GM23338 (cell line): Measurements from ENCODE around the gene AKR1E2. TPM values are rescaled to one million over a fixed set of nuclear protein-coding genes. Genes with fewer than 3 reads are reported as not detected.
"Not testable (repeated sequence)": the region's sequence is repeated elsewhere in the genome, so short reads cannot be mapped to it uniquely, and the experiment has no call there.

Experiments used
- ATAC-seq: fragments of 200-7000 bp; cut with Tn5 transposase; 3 replicates; pipeline ENCODE4 v1.9.1; 2020
- DNase-seq: peaks from one replicate; pipeline ENCODE4 v3.0.0-alpha.2; 2015; ENCODE audit warnings: low spot score
- H2AFZ ChIP-seq: fragments of 200-600 bp; sonication (generic); 2 replicates; pipeline ENCODE4 v1.8.0; 2016; ENCODE audit warnings: antibody characterized with exemption, mild to moderate bottlenecking, moderate library complexity
- H3F3A ChIP-seq: fragments of 200-600 bp; sonication (generic); replicated peaks from 2 replicates; pipeline ENCODE4 v1.8.0; 2017; ENCODE audit warnings: antibody characterized with exemption, mixed run types, low read depth
- H3K27ac ChIP-seq: fragments of 200-600 bp; sonication (generic); 2 replicates; pipeline ENCODE4 v1.6.1; 2016; ENCODE audit warnings: low read depth
- H3K27me3 ChIP-seq: fragments of 200-600 bp; sonication (generic); 2 replicates; pipeline ENCODE4 v1.8.0; 2016; ENCODE audit warnings: mild to moderate bottlenecking, mixed run types, moderate library complexity; ENCODE audit not compliant: insufficient read depth
- H3K36me3 ChIP-seq: fragments of 200-600 bp; sonication (generic); 2 replicates; pipeline ENCODE4 v1.8.0; 2016; ENCODE audit warnings: mild to moderate bottlenecking; ENCODE audit not compliant: insufficient read depth
- H3K4me1 ChIP-seq: fragments of 200-600 bp; sonication (generic); 2 replicates; pipeline ENCODE4 v1.8.0; 2016; ENCODE audit warnings: mild to moderate bottlenecking, moderate library complexity; ENCODE audit not compliant: insufficient read depth
- H3K4me2 ChIP-seq: fragments of 200-600 bp; sonication (generic); 2 replicates; pipeline ENCODE4 v1.7.1; 2017; ENCODE audit warnings: mixed run types
- H3K4me3 ChIP-seq: fragments of 200-600 bp; sonication (generic); 2 replicates; pipeline ENCODE4 v1.6.1; 2016; ENCODE audit warnings: mixed run types
- H3K79me2 ChIP-seq: fragments of 200-600 bp; sonication (generic); replicated peaks from 2 replicates; pipeline ENCODE4 v1.8.0; 2017; ENCODE audit warnings: mild to moderate bottlenecking; ENCODE audit not compliant: insufficient read depth
- H3K9me2 ChIP-seq: fragments of 200-600 bp; sonication (generic); 2 replicates; pipeline ENCODE4 v1.8.0; 2017; ENCODE audit not compliant: insufficient read depth
- H4K20me1 ChIP-seq: fragments of 200-600 bp; sonication (generic); replicated peaks from 2 replicates; pipeline ENCODE4 v1.8.0; 2017; ENCODE audit warnings: mild to moderate bottlenecking; ENCODE audit not compliant: insufficient read depth
- H3K27ac Mint-ChIP-seq: 2 replicates; pipeline ENCODE4 v1.8.0; 2020; ENCODE audit warnings: inconsistent platforms, mild to moderate bottlenecking, moderate library complexity, mixed read lengths
- H3K27me3 Mint-ChIP-seq: 3 replicates; pipeline ENCODE4 v1.8.0; 2022; ENCODE audit warnings: low read depth, mild to moderate bottlenecking, moderate library complexity, mixed read lengths, inconsistent platforms; ENCODE audit not compliant: insufficient read depth, poor library complexity
- H3K36me3 Mint-ChIP-seq: 3 replicates; pipeline ENCODE4 v1.8.0; 2021; ENCODE audit warnings: low read depth, mild to moderate bottlenecking, inconsistent platforms, moderate library complexity, mixed read lengths
- H3K4me1 Mint-ChIP-seq: 3 replicates; pipeline ENCODE4 v1.8.0; 2020; ENCODE audit warnings: mild to moderate bottlenecking, inconsistent platforms, mixed read lengths
- H3K4me3 Mint-ChIP-seq: 3 replicates; pipeline ENCODE4 v1.8.0; 2021; ENCODE audit warnings: moderate library complexity, mild to moderate bottlenecking, inconsistent platforms, mixed read lengths
- H3K9me3 Mint-ChIP-seq: 3 replicates; pipeline ENCODE4 v1.8.0; 2020; ENCODE audit warnings: moderate library complexity, mild to moderate bottlenecking, inconsistent platforms, mixed read lengths
- CREB1 ChIP-seq: fragments of 250-450 bp; sonication (Bioruptor Pico); IDR thresholded peaks from 2 replicates; pipeline ENCODE4 v1.5.0; 2020; ENCODE audit warnings: low read depth, mild to moderate bottlenecking, moderate library complexity
- CTCF ChIP-seq, 2 experiments: fragments of 200-600 bp in 1 of 2; sonication (generic) in 1 of 2; conservative IDR thresholded peaks; 2 replicates each; pipeline versions ENCODE4 v1.5.1 to v1.6.1; 2016 to 2017; ENCODE audit warnings: antibody characterized with exemption in 2 of 2, low read depth in 2 of 2, mild to moderate bottlenecking in 2 of 2, moderate library complexity in 1 of 2
- ETS1 ChIP-seq: IDR thresholded peaks from 2 replicates; pipeline ENCODE4 v1.6.1; 2016; ENCODE audit warnings: antibody characterized with exemption
- EZH2 ChIP-seq: fragments of 200-600 bp; sonication (generic); IDR thresholded peaks from one replicate; pipeline ENCODE4 v1.8.0; 2017; ENCODE audit warnings: antibody characterized with exemption, mild to moderate bottlenecking, low read depth; ENCODE audit not compliant: unreplicated experiment
- NANOG ChIP-seq: IDR thresholded peaks from 2 replicates; pipeline ENCODE4 v1.6.1; 2016; ENCODE audit warnings: antibody characterized with exemption, borderline replicate concordance
- POLR2AphosphoS5 ChIP-seq: IDR thresholded peaks from 2 replicates; pipeline ENCODE4 v1.6.1; 2016; ENCODE audit warnings: antibody characterized with exemption, low read depth
- REST ChIP-seq: IDR thresholded peaks from one replicate; pipeline ENCODE4 v1.6.1; 2018; ENCODE audit warnings: antibody characterized with exemption; ENCODE audit not compliant: unreplicated experiment
- polyA plus RNA-seq: library from polyadenylated mRNA; unstranded; fragments of >200 nt; fragmentation: Nextera tagmentation; extraction: Ambion mirVana; gene quantifications from 2 replicates; pipeline ENCODE4 v1.2.1, GENCODE V29; 2016
- total RNA-seq: library from RNA; depleted of rRNA; stranded (reverse); fragments of >200 nt; shearing (Covaris generic); gene quantifications from 2 replicates; pipeline ENCODE4 v1.2.3, GENCODE V29; 2014

AKR1E2 gene
- total and polyA plus RNA-seq, 2 experiments from 2014 or later: 2.2 to 4.3 TPM

GRCh38 chr10:4813496-4813895 is 12.5 kb upstream of the AKR1E2 start:
- Histone ChIP-seq H3K9me2 (no peaks in the 10 kb centered on the region), H4K20me1 (no peaks in the 10 kb centered on the region), H3K27ac (no peak overlapping the region), H3K4me1 (peaks cover 2% of the 10 kb centered on the region), H3K36me3 (no peaks in the 10 kb centered on the region), H2AFZ (no peak overlapping the region), H3K4me2 (no peak overlapping the region), H3K79me2 (no peaks in the 10 kb centered on the region), H3K4me3 (no peak overlapping the region), H3K27me3 (no peaks in the 10 kb centered on the region), H3F3A (no peaks in the 10 kb centered on the region)
- Mint-ChIP-seq H3K27me3 (peaks cover 1% of the 10 kb centered on the region), H3K27ac (no peak overlapping the region), H3K36me3 (no peaks in the 10 kb centered on the region), H3K9me3 (no peaks in the 10 kb centered on the region), H3K4me3 (no peak overlapping the region), H3K4me1 (peaks cover 7% of the 10 kb centered on the region; the same call in 2 of the 3 replicates)
- no peak for TF ChIP-seq POLR2AphosphoS5
- TF ChIP-seq EZH2: no peak
- TF ChIP-seq ETS1: no peak
- ATAC-seq (no peak), DNase-seq (no peak)

- H2AFZ ChIP-seq, H3K9me3 Mint-ChIP-seq, ATAC-seq, H3K79me2 ChIP-seq, H3K27ac Mint-ChIP-seq, H3K27me3 ChIP-seq, H3K4me3 ChIP-seq, H3K36me3 Mint-ChIP-seq, H4K20me1 ChIP-seq, H3K36me3 ChIP-seq, H3F3A ChIP-seq, H3K4me2 ChIP-seq, H3K4me1 ChIP-seq, H3K9me2 ChIP-seq, H3K4me1 Mint-ChIP-seq, H3K27me3 Mint-ChIP-seq, H3K4me3 Mint-ChIP-seq, H3K27ac ChIP-seq: not testable (repeated sequence)
- TF ChIP-seq CTCF (conservative IDR thresholded peaks at IDR 0.05; ENCODE audit: low read depth in 2 of 2): peak in 1 of 2 experiments; percentile 29; a peak in 1 of 4 replicates
- peak; percentile 27 for DNase-seq
These were observed 10.3 kb upstream of the AKR1E2 start for GRCh38 chr10:4815646-4816180.

GRCh38 chr10:4816966-4817365 is 9.0 kb upstream of the AKR1E2 start:
- Mint-ChIP-seq H3K36me3 (no peaks in the 10 kb centered on the region), H3K27ac (no peak overlapping the region; the same call in 1 of the 2 replicates), H3K9me3 (no peaks in the 10 kb centered on the region), H3K4me1 (peaks cover 7% of the 10 kb centered on the region; the same call in 2 of the 3 replicates), H3K4me3 (no peak overlapping the region), H3K27me3 (no peaks in the 10 kb centered on the region)
- H3K36me3 ChIP-seq: no peaks in the 10 kb centered on the region; the same call in 1 of the 2 replicates
- no peaks in the 10 kb centered on the region for H3K27me3 ChIP-seq
- no peaks in the 10 kb centered on the region for H3K9me2 ChIP-seq
- H2AFZ ChIP-seq: no peak overlapping the region
- ATAC-seq: no peak
- no peak overlapping the region for H3K27ac ChIP-seq
- H3K4me2 ChIP-seq: no peak overlapping the region
- H3F3A ChIP-seq: no peaks in the 10 kb centered on the region
- no peaks in the 10 kb centered on the region for H3K4me1 ChIP-seq
- no peak for DNase-seq
- no peak overlapping the region for H3K4me3 ChIP-seq
- H4K20me1 ChIP-seq: no peaks in the 10 kb centered on the region
- no peaks in the 10 kb centered on the region; the same call in 1 of the 2 replicates for H3K79me2 ChIP-seq
- TF ChIP-seq REST: no peak
- no peak for TF ChIP-seq CTCF (conservative IDR thresholded peaks at IDR 0.05; ENCODE audit: low read depth in 2 of 2)
- no peak for TF ChIP-seq CREB1
- no peak for TF ChIP-seq ETS1
- TF ChIP-seq POLR2AphosphoS5: no peak
- no peak for TF ChIP-seq NANOG
